Stimulated activated CD8-positive, alpha-beta memory T cell treated with anti-CD3 and anti-CD28 coated beads, Interleukin-15, amount 100 ng/mL, for 4 hours (primary cell): Measurements from ENCODE around the gene KCTD12.

Source experiments
- DNase-seq, 2 donors: peaks; one replicate each; pipeline ENCODE4 v3.0.0-alpha.2; 2020; ENCODE audit warnings: low read depth in 2 of 2

KCTD12 gene

DNA sequence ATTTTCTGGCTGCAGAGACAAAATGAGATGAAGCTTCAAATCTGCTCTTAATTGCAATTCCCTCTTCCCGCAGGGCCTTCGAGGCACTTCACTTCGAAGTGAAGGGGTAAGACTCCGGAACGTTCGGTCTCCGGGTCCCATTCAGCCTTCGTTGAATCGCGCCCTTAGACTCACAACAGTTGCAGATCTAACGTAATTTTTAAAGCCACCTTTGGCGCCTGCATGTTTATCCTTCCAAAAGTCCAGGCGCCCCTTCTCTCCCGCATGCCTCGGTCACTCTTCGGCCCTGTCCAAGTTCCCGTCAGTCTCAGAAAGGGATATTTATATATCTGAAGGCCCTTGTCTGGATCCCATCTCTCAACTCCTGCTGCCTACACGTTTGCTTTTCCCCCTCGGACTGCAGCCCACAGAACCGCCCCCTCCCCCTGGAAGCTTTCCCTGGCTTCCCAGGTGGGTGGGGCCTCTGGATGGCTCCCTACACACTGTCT, 915 bp upstream of the KCTD12 start:
- DNase-seq: no peak

DNA sequence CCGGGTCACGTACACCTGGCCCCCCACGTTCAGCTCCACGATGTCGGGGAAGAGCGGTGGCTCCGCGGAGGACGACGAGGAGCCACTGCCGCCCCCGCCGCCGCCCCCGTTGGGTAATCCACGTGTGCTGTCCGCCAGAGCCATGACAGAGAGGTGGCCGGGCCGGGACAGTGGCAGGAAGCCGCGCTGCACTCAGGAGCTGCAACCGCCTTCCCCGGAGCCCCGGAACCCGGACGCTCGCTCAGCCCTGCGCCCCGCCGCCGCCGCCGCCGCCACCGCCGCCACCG, 257 bp downstream of the KCTD12 start:
- DNase-seq: no peak

- DNase-seq: peak in 1 of 2 donors; percentile 37
Observed at GRCh38 chr13:76885203-76886004, 801 bp downstream of the KCTD12 start.

DNA sequence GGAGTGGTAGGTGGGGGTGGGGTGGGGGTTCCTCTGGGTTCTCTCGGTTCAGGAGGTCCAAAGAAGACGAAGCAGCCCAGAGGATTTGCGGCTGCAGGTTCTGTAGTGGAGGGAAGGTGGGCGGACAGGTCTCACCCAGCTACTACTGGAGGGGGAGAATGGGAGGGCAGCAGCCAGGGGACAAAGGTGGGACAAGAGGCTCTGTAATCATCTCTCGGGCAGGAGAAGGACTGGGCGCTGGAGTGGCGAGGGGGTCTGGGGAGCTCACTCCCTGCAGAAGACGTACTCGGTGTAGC, 1.4 kb downstream of the KCTD12 start:
- no peak for DNase-seq

DNA sequence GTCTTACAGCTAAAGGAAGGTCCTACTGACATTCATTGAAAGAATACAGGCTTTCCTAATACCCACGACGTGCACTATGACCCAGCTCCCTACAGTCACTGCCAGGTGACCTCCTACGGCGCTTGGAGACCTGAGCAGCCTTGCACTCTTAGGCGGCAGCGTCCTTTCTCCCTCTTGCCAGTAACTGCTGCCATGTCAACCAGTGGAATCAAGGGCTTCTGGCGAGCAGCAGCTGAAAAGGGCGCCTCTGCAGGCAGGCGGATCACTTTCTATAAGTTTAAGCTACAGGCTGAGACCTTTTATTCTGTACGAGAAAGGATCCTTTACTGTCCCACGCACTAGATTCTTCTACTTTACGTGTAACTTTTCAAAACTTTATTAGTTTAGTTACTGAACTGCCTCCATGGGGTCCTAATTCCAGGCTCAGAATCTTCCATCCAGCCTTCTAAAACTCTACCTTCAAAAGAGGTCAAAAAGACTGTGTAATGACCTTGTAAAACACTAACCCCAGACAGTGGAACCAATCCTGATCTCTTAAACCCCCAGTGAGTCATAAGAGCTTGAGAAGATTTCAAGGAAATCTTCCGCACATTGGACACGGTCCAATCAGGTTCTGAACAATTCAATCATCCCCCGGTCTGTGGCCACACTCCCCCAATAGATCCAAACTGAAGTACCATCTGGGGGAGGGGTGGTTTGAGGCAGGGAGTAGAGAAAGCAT, 1.9 kb downstream of the KCTD12 start:
- no peak for DNase-seq

DNA sequence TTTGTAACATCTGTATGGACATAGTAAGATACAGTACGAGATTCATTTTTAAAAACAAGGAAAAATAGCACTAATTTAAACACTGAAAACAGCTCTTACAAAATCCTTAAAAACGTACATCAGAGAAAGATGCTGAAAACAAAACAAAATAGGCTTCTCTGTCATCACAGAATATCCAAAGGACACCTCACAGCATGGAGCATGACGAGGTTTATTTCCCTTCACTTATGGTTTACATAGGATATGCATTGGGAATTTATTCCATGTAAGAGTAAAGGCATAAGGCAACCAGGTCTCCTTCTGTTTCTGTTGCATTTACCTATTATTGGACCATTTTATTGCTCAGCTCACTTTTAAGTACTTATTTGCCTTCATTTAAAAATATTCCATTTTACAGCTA, 3.0 kb downstream of the KCTD12 start:
- DNase-seq: no peak

DNA sequence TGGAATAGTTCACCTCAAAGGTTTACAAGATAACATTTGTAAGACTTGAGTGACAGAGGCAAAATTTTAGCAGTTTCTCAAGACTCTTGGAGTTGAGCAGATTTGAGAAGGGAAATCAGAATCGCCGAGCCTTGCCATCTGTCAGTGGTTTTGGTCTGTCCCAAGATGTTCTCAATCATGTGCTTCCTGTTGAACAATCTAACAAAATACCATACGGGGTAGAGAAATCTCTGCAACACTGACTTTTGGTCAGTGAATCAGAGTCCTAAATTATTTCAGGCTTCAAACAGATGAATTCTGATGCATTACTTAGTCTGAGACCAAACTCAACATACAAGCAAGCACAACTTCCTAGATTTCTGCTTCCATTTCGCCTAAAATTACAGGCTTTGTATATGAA, 3.8 kb downstream of the KCTD12 start:
- DNase-seq: no peak

GRCh38 chr13:76879883-76880270, 6.3 kb downstream of the KCTD12 start:
- no peak for DNase-seq

DNA sequence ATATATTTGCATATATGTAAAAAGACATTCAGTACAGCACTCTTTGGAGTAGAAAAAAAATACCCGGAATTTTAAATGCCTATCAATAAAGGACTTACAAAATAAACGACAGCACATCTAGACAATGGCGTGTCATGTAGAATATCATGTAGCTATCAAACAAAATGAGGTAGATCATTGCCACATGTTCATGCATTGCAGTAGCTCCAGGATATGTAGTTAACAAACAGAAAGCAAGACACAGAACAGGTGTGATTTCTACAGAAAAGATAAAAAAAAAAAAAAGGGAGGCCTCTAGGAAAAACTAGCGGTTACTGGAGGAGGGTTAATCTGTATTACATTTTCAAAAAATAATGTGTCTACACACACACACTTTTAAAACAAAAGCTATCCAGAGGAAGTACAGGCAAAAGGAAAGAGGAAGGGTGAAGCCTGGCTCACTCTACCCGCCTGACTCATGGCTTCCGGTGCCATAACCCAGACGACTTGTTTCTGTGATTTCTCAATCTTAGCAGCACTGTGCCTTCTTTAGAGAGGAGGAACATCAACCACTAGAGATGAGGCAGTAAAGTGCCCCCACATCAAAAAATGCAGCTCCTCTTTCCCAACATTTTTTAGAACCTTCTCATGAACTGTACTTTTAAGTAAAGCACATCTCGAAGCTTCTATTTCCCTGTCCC, 6.9 kb downstream of the KCTD12 start:
- peak; percentile 41 to 56 for DNase-seq

DNA sequence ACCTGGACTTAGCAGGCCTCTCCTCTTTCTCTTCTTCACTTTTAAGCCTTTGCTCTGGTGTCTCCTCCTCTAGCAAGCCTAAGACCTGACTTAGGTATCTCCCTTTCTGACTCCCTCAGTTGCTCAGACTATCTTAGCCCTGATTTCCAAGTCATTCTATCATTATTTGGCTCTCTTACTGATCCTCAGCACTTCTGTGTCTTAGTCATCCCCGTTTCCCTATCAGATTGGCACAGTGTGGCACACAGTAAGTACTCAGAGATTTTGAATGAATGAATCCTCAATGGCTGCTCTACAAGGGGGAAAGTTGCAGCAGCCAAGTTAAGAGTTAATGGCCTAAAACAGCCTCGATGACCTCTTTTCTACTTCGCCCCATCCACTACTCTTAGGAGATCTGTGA, 8.2 kb downstream of the KCTD12 start:
- DNase-seq: no peak

GRCh38 chr13:76875271-76875815, 10.9 kb downstream of the KCTD12 start:
- no peak for DNase-seq

DNA sequence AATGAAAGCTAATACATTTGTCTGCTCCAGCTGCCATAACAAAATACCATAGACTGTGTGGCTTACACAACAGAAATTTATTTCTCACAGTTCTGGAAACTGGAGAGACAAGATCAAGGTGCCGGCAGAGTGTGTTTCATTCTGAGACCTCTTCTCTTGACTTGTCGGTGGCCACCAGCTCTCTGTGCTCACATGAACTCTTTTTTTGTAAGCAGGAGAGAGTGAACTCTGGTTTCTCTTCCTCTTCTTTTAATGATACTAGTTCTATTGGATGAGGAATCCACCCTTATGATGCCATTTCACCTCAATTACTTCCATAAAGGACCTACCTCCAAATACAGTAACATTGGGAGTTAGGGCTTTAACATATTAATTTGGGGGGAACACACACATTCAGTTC, 11.7 kb downstream of the KCTD12 start:
- no peak for DNase-seq

DNA sequence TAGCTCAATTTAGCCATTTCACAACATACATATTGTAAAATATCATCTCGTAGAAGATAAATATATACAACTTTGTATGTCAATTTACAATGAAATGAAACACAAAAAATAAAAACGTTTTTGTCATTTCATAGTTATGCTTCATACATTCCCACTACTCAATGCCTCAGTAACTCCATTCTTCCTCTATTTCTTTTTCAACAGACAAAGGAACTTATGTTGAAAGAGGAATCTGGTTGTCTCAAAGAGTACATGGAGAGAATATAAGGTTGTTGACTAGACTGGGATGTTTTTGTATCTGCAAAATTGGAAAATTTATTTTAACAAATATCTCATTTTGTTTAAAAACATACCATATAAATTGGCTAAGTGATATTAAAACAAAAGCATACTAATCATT, 12.8 kb downstream of the KCTD12 start:
- no peak for DNase-seq

DNA sequence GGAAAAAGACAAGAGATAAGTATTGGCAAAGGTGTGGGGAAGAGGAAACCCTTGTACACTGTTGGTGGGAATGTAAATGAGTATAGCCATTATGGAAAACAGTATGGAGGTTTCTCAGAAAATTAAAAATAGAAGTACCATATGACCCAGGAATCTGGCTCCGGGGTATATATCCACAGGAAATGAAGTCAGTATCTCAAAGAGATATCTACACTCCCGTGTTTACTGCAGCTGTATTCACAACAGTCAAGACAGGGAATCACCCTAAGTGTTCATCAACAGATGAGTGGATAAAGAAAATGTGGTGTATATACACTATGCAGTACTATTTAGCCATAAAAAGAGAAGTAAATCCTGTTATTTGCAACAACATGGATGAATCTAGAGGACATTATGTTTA, 13.5 kb downstream of the KCTD12 start:
- no peak for DNase-seq

DNA sequence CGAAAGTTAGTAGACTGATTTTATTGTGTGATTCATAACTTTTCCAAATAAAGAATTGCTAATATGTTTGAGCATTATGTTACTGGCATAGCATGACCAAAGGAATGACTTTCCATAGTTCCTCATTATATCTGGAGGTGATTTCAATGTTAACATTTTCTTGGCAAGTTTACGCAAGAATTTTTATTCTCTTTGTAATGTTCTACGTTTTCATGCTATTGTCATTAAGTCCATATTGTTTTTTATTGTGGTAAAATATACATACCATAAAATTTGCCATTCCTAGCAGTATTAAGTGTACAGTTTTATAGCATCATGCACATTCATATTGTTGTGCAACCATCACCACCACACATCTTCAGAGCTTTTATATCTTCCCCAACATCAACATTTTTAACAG, 14.8 kb downstream of the KCTD12 start:
- DNase-seq: no peak

DNA sequence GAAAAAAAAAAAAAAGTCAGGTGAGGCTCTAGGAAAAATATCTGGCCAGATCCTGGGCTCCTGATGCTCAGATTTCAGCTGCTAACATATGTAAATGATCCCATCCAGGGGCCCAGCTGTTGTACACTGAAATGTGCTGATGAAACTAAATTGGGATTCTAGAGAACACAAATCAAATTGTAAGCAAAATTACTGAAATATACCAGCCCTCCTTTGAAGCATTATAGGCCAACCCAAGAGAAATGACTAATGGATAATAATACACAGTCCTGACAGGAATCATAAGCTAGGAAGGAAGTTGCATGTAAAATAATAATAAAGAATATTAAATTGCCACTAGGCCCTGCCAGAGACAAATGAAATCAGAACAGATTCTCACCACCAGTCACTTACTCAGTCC, 17.8 kb downstream of the KCTD12 start:
- DNase-seq: no peak

GRCh38 chr13:76865996-76866503, 20.2 kb downstream of the KCTD12 start:
- DNase-seq: no peak

DNA sequence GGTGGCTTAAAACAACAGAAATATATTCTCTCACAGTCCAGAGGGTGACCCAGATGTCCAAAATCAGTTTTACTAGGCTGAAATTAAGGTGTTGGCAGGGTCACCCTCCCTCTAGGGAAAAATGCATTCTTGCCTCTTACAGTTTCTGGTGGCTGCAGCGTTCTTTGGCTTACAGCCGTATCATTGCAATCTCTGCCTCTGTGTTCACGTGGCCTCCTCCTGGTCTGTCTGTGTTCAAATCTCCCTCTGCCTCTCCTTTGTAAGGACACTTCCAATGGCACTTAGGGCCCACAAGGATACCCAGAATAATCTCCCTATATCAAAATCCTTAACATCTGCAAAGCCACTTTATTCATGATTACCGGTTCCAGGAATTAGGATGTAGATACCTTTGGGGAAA, 21.1 kb downstream of the KCTD12 start:
- no peak for DNase-seq

GRCh38 chr13:76864259-76864658, 21.9 kb downstream of the KCTD12 start:
- DNase-seq: no peak

DNA sequence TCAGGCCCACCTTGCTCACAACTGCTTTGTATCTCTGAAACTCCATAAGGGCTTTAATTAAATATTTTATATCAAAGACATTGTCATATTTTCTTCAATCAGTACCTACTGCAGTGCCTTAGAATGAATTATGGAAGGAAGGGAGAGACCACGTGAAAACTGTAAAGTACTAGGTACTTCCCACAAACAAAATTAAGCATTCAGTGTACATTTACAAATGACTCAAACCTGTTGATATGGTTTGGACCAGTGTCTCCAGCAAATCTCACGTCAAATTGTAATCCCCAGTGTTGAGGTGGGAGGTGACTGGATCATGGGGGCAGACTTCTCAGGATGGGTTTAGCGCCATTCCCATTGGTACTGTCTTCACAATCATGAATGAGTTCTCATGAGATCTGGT, 23.2 kb downstream of the KCTD12 start:
- no peak for DNase-seq

- DNase-seq: no peak
Observed at GRCh38 chr13:76861859-76862258, 24.3 kb downstream of the KCTD12 start.

GRCh38 chr13:76860706-76861105, 25.5 kb downstream of the KCTD12 start:
- no peak for DNase-seq

DNA sequence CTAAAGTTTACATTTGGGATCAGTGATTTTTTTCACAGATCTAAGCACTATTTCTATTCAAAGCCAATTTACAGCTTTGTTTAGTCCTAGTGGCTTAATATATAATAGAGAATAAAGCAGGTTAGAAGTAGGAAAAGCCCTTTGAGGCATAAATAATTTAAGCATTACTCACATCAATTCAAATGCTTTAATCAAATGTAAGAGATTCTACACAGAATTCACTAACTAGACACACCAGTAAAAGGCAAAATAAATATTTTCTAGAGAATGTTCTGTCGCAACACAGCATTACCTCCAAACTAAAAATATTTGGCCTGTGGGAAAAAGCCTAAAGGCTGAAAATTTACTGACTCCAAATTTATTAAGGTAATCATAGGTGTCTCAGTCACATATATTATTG, 31.3 kb downstream of the KCTD12 start:
- DNase-seq: no peak
